GM18951 (cell line): Measurements from ENCODE around the gene CNTN2.

ENCODE experiments used
- POLR2A ChIP-seq: IDR thresholded peaks from 4 replicates; pipeline ENCODE4 v1.6.1; 2011; ENCODE audit warnings: mild to moderate bottlenecking; ENCODE audit not compliant: insufficient read length, insufficient read depth; ENCODE audit errors: extremely low read depth
- in situ Hi-C: fragments of 300-500 bp; cut with MboI; formaldehyde crosslinking; loops from one replicate; pipeline ENCODE4 v1.12.0; 2022; ENCODE audit warnings: low sequenced_read_pairs, mixed read lengths, inconsistent platforms; ENCODE audit not compliant: unreplicated experiment

The CNTN2 gene

GRCh38 chr1:205042911-205043806 is at the start of gene CNTN2:
Gene CNTN2 (plus strand): TSS chr1:205043212. CDS start chr1:205053186, 9,974 bp downstream.
- in situ Hi-C loops = no loop called here
- no peak for TF ChIP-seq POLR2A

GRCh38 chr1:204994086-204994862 is 48.7 kb upstream of the CNTN2 start:
- TF ChIP-seq POLR2A = no peak
- in situ Hi-C loops = no loop called here

GRCh38 chr1:204996981-204997380 is 46.0 kb upstream of the CNTN2 start:
- in situ Hi-C loops = no loop called here
- TF ChIP-seq POLR2A = no peak

GRCh38 chr1:204997591-204998355 is 45.2 kb upstream of the CNTN2 start:
- in situ Hi-C loops = no loop called here
- TF ChIP-seq POLR2A = no peak

GRCh38 chr1:205001162-205001561 is 41.9 kb upstream of the CNTN2 start:
- in situ Hi-C loops = no loop called here
- TF ChIP-seq POLR2A = no peak

GRCh38 chr1:205002705-205003104 is 40.3 kb upstream of the CNTN2 start:
- in situ Hi-C loops = no loop called here
- TF ChIP-seq POLR2A = no peak

- in situ Hi-C loops = no loop called here
- TF ChIP-seq POLR2A = no peak
Measured at GRCh38 chr1:205003358-205004131, 39.5 kb upstream of the CNTN2 start.

- TF ChIP-seq POLR2A = no peak
- in situ Hi-C loops = no loop called here
Measured at GRCh38 chr1:205004351-205004750, 38.7 kb upstream of the CNTN2 start.

- no peak for TF ChIP-seq POLR2A
- in situ Hi-C loops = no loop called here
Measured at GRCh38 chr1:205008896-205009295, 34.1 kb upstream of the CNTN2 start.

GRCh38 chr1:205009670-205010069 is 33.3 kb upstream of the CNTN2 start:
- no peak for TF ChIP-seq POLR2A
- in situ Hi-C loops = no loop called here

GRCh38 chr1:205012391-205013140 is 30.4 kb upstream of the CNTN2 start:
- TF ChIP-seq POLR2A = no peak
- in situ Hi-C loops = no loop called here
